WTC11 (cell line): ENCODE measurements around the gene TMTC1. TPM values are rescaled to one million over a fixed set of nuclear protein-coding genes. Genes with fewer than 3 reads are reported as not detected.
A peak's percentile ranks its signal among the peaks of the same experiment; 100 is the strongest.

Source experiments
- ATAC-seq: fragments of 200-7000 bp; cut with Tn5 transposase; 2 replicates; pipeline ENCODE4 v1.10.0; 2021; ENCODE audit warnings: mild to moderate bottlenecking, moderate library complexity
- CTCF ChIA-PET: fragments of 300-600 bp; sonication (Branson Sonifier 250); formaldehyde crosslinking; loops from one replicate; lab custom pipeline; 2021; ENCODE audit warnings: antibody characterized with exemption; lab: Charles Lee
- POLR2A ChIA-PET: fragments of 350-600 bp; sonication (Branson Sonifier 250); formaldehyde crosslinking; loops from one replicate; lab custom pipeline; 2021; ENCODE audit warnings: antibody characterized with exemption; lab: Charles Lee
- DNase-seq: peaks from one replicate; pipeline ENCODE4 v3.0.0; 2021; ENCODE audit warnings: low spot score
- H3K27ac Mint-ChIP-seq: 2 replicates; pipeline ENCODE4 v1.8.0; 2021; ENCODE audit warnings: mixed read lengths
- H3K27me3 Mint-ChIP-seq: 2 replicates; pipeline ENCODE4 v1.8.0; 2021; ENCODE audit warnings: low read depth, mild to moderate bottlenecking, moderate library complexity, mixed read lengths
- H3K36me3 Mint-ChIP-seq: 2 replicates; pipeline ENCODE4 v1.8.0; 2021; ENCODE audit warnings: mixed read lengths
- H3K4me1 Mint-ChIP-seq: 2 replicates; pipeline ENCODE4 v1.8.0; 2022; ENCODE audit warnings: mixed read lengths
- H3K4me3 Mint-ChIP-seq: 2 replicates; pipeline ENCODE4 v1.8.0; 2021; ENCODE audit warnings: mild to moderate bottlenecking, moderate library complexity, mixed read lengths
- H3K9me3 Mint-ChIP-seq: 2 replicates; pipeline ENCODE4 v1.8.0; 2021; ENCODE audit warnings: mixed read lengths
- CBFB ChIP-seq: sonication (generic); formaldehyde crosslinking; IDR thresholded peaks from 2 replicates; pipeline ENCODE4 v1.8.1; 2022; ENCODE audit warnings: mild to moderate bottlenecking, low read depth, missing genetic modification reagents
- CTCF ChIP-seq: fragments of 200-600 bp; IDR thresholded peaks from 2 replicates; pipeline ENCODE4 v1.8.0; 2022; ENCODE audit warnings: antibody characterized with exemption
- EMX1 ChIP-seq: fragments of 250-450 bp; sonication (Bioruptor Pico); IDR thresholded peaks from 2 replicates; pipeline ENCODE4 v1.8.0; 2021; ENCODE audit warnings: mild to moderate bottlenecking
- FOXP4 ChIP-seq: sonication (generic); formaldehyde crosslinking; IDR thresholded peaks from 2 replicates; pipeline ENCODE4 v1.8.0; 2022; ENCODE audit warnings: mild to moderate bottlenecking, missing genetic modification reagents
- NFYB ChIP-seq: sonication (generic); formaldehyde crosslinking; conservative IDR thresholded peaks from 2 replicates; pipeline ENCODE4 v1.8.0; 2022; ENCODE audit warnings: low read depth, missing genetic modification reagents
- SMAD4 ChIP-seq: sonication (generic); formaldehyde crosslinking; IDR thresholded peaks from 2 replicates; pipeline ENCODE4 v1.8.0; 2022; ENCODE audit warnings: mild to moderate bottlenecking, missing genetic modification reagents
- USF2 ChIP-seq: sonication (generic); formaldehyde crosslinking; IDR thresholded peaks from 2 replicates; pipeline ENCODE4 v1.8.1; 2023; ENCODE audit warnings: mild to moderate bottlenecking, missing genetic modification reagents, moderate library complexity
- ZBTB43 ChIP-seq: sonication (generic); formaldehyde crosslinking; IDR thresholded peaks from 2 replicates; pipeline ENCODE4 v1.8.1; 2023; ENCODE audit warnings: mild to moderate bottlenecking, missing genetic modification reagents
- ZNF121 ChIP-seq: sonication (generic); formaldehyde crosslinking; IDR thresholded peaks from 2 replicates; pipeline ENCODE4 v1.8.0; 2023; ENCODE audit warnings: missing genetic modification reagents
- ZNF263 ChIP-seq: sonication (generic); formaldehyde crosslinking; IDR thresholded peaks from 2 replicates; pipeline ENCODE4 v1.8.1; 2022; ENCODE audit warnings: low read depth, mild to moderate bottlenecking, moderate library complexity, missing genetic modification reagents
- total RNA-seq: library from RNA; stranded (reverse); gene quantifications from 3 replicates; pipeline ENCODE4 v1.2.3, GENCODE V29; 2021
- TF ChIP-seq, protein P1 (sequence below): sonication (generic); formaldehyde crosslinking; conservative IDR thresholded peaks from 2 replicates; pipeline ENCODE4 v1.8.1; 2023; ENCODE audit warnings: mild to moderate bottlenecking, low read depth, missing genetic modification reagents, moderate library complexity
- TF ChIP-seq, protein P2 (sequence below): sonication (generic); formaldehyde crosslinking; IDR thresholded peaks from 2 replicates; pipeline ENCODE4 v1.8.1; 2023; ENCODE audit warnings: mild to moderate bottlenecking, missing genetic modification reagents, borderline replicate concordance
- TF ChIP-seq, protein P3 (sequence below): sonication (generic); formaldehyde crosslinking; IDR thresholded peaks from 2 replicates; pipeline ENCODE4 v1.8.0; 2022; ENCODE audit warnings: mild to moderate bottlenecking, missing genetic modification reagents

TMTC1 gene
- total RNA-seq, 1 experiment from 2014 or later: 17.3 TPM

- TF ChIP-seq FOXP4 (CRISPR knock-in tag): no peak
- TF ChIP-seq NFYB: no peak
- no peak for TF ChIP-seq CBFB
- no peak for TF ChIP-seq USF2 (CRISPR knock-in tag)
- no peak for TF ChIP-seq ZBTB43 (CRISPR knock-in tag)
- TF ChIP-seq, protein P1, sequence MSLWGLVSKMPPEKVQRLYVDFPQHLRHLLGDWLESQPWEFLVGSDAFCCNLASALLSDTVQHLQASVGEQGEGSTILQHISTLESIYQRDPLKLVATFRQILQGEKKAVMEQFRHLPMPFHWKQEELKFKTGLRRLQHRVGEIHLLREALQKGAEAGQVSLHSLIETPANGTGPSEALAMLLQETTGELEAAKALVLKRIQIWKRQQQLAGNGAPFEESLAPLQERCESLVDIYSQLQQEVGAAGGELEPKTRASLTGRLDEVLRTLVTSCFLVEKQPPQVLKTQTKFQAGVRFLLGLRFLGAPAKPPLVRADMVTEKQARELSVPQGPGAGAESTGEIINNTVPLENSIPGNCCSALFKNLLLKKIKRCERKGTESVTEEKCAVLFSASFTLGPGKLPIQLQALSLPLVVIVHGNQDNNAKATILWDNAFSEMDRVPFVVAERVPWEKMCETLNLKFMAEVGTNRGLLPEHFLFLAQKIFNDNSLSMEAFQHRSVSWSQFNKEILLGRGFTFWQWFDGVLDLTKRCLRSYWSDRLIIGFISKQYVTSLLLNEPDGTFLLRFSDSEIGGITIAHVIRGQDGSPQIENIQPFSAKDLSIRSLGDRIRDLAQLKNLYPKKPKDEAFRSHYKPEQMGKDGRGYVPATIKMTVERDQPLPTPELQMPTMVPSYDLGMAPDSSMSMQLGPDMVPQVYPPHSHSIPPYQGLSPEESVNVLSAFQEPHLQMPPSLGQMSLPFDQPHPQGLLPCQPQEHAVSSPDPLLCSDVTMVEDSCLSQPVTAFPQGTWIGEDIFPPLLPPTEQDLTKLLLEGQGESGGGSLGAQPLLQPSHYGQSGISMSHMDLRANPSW: no peak
- no peak for TF ChIP-seq CTCF
- TF ChIP-seq EMX1 (CRISPR knock-in tag): no peak
- TF ChIP-seq ZNF263 (CRISPR knock-in tag): no peak
- no peak for TF ChIP-seq SMAD4
- TF ChIP-seq, protein P2, sequence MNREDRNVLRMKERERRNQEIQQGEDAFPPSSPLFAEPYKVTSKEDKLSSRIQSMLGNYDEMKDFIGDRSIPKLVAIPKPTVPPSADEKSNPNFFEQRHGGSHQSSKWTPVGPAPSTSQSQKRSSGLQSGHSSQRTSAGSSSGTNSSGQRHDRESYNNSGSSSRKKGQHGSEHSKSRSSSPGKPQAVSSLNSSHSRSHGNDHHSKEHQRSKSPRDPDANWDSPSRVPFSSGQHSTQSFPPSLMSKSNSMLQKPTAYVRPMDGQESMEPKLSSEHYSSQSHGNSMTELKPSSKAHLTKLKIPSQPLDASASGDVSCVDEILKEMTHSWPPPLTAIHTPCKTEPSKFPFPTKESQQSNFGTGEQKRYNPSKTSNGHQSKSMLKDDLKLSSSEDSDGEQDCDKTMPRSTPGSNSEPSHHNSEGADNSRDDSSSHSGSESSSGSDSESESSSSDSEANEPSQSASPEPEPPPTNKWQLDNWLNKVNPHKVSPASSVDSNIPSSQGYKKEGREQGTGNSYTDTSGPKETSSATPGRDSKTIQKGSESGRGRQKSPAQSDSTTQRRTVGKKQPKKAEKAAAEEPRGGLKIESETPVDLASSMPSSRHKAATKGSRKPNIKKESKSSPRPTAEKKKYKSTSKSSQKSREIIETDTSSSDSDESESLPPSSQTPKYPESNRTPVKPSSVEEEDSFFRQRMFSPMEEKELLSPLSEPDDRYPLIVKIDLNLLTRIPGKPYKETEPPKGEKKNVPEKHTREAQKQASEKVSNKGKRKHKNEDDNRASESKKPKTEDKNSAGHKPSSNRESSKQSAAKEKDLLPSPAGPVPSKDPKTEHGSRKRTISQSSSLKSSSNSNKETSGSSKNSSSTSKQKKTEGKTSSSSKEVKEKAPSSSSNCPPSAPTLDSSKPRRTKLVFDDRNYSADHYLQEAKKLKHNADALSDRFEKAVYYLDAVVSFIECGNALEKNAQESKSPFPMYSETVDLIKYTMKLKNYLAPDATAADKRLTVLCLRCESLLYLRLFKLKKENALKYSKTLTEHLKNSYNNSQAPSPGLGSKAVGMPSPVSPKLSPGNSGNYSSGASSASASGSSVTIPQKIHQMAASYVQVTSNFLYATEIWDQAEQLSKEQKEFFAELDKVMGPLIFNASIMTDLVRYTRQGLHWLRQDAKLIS: no peak
Observed at GRCh38 chr12:29741342-29742241, 42.1 kb downstream of the TMTC1 start (continued).

DNA sequence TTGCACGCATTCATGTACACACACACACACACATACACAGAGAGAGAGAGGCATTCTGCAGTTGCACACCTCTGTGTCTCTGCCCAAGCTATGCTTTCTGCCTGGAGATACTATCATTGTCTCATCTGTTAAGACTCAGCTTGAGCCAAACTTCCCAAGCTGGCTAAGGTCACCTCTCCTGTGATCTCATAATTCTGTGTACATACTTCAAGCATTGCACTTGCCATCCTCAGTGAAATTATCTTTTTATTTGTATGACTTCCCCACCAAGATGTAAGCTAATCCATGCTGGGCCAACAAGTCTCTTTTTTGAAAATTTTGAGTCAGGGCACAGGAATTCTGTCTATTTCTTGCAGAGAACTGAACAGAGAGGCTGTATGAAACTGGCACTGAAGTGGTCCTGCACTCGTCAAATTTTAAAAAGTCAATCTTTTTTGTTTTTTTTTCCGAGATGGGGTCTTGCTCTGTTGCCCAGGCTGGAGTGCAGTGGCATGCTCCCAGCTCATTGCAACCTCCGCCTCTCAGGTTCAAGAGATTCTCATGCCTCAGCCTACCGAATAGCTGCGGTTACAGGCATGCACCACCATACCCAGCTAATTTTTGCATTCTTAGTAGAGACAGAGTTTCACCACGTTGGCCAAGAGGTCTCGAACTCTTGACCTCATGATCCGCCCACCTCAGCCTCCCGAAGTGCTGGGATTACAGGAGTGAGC, 44.3 kb downstream of the TMTC1 start:
- H3K36me3 Mint-ChIP-seq: peaks cover 13% of the 10 kb centered on the region
- H3K27ac Mint-ChIP-seq: no peak overlapping the region
- no peaks in the 10 kb centered on the region for H3K27me3 Mint-ChIP-seq
- ChIA-PET POLR2A (no interaction called here), CTCF (no interaction called here)
- TF ChIP-seq, protein P3, sequence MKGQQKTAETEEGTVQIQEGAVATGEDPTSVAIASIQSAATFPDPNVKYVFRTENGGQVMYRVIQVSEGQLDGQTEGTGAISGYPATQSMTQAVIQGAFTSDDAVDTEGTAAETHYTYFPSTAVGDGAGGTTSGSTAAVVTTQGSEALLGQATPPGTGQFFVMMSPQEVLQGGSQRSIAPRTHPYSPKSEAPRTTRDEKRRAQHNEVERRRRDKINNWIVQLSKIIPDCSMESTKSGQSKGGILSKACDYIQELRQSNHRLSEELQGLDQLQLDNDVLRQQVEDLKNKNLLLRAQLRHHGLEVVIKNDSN (CRISPR knock-in tag): no peak
- peak; percentile 61; the same call in 1 of the 2 replicates for TF ChIP-seq ZNF121 (CRISPR knock-in tag)
- no peak overlapping the region for H3K4me3 Mint-ChIP-seq
- peaks cover 5% of the 10 kb centered on the region; the same call in 1 of the 2 replicates for H3K9me3 Mint-ChIP-seq
- DNase-seq (no peak), ATAC-seq (no peak)
- peaks cover 21% of the 10 kb centered on the region for H3K4me1 Mint-ChIP-seq
